Measurements from ENCODE around the gene MCM3. TPM values are rescaled to one million over a fixed set of nuclear protein-coding genes. Genes with fewer than 3 reads are reported as not detected.

MCM3 gene
- total RNA-seq, 2 experiments from 2014 or later = 291 to 293 TPM

GRCh38 chr6:52317841-52318581 is 33.5 kb upstream of the MCM3 start:
- ChIA-PET POLR2A (no interaction called here), CTCF (interaction anchor here (2.0 kb wide), 1 partner anchor 10 kb away, joined by 5 read pairs; no protein-coding TSS in a partner anchor)
- no peak for DNase-seq
- ATAC-seq = peak; percentile 90
- H3K27ac Mint-ChIP-seq = no peak overlapping the region
- TF ChIP-seq CTCF (IDR thresholded peaks at IDR 0.05) = no peak
- no peaks in the 10 kb centered on the region for H3K27me3 Mint-ChIP-seq
- no peak overlapping the region for H3K4me3 Mint-ChIP-seq
- H3K4me1 Mint-ChIP-seq (ENCODE audit: low read depth) = peaks cover 17% of the 10 kb centered on the region
- intact Hi-C loops (cut with micrococcal nuclease) = no loop called here
- no peaks in the 10 kb centered on the region for H3K36me3 Mint-ChIP-seq (ENCODE audit: low read depth)
- H3K9me3 Mint-ChIP-seq = no peaks in the 10 kb centered on the region

- Mint-ChIP-seq H3K27me3 (no peaks in the 10 kb centered on the region), H3K36me3 (ENCODE audit: low read depth) (no peaks in the 10 kb centered on the region), H3K4me3 (no peak overlapping the region), H3K9me3 (no peaks in the 10 kb centered on the region), H3K4me1 (ENCODE audit: low read depth) (peaks cover 18% of the 10 kb centered on the region), H3K27ac (no peak overlapping the region)
- no peak for ATAC-seq
- CTCF ChIA-PET = interaction anchor here (2.0 kb wide), 1 partner anchor 9 kb away, joined by 5 read pairs; no protein-coding TSS in a partner anchor
- POLR2A ChIA-PET = no interaction called here
- DNase-seq = no peak
- intact Hi-C loops (cut with micrococcal nuclease) = no loop called here
- TF ChIP-seq CTCF (IDR thresholded peaks at IDR 0.05) = no peak
Observed at GRCh38 chr6:52317211-52317610, 32.7 kb upstream of the MCM3 start.

- DNase-seq = no peak
- ATAC-seq = no peak
- H3K27me3 Mint-ChIP-seq = no peaks in the 10 kb centered on the region
- CTCF ChIA-PET = no interaction called here
- H3K9me3 Mint-ChIP-seq = no peaks in the 10 kb centered on the region
- H3K27ac Mint-ChIP-seq = no peak overlapping the region
- no peak for TF ChIP-seq CTCF (IDR thresholded peaks at IDR 0.05)
- POLR2A ChIA-PET = no interaction called here
- intact Hi-C loops (cut with micrococcal nuclease) = no loop called here
- H3K4me3 Mint-ChIP-seq = no peak overlapping the region
- peaks cover 19% of the 10 kb centered on the region for H3K4me1 Mint-ChIP-seq (ENCODE audit: low read depth)
- no peaks in the 10 kb centered on the region for H3K36me3 Mint-ChIP-seq (ENCODE audit: low read depth)
Observed at GRCh38 chr6:52314752-52315151, 30.2 kb upstream of the MCM3 start.

GRCh38 chr6:52312461-52312860 is 27.9 kb upstream of the MCM3 start:
- Mint-ChIP-seq H3K4me3 (no peak overlapping the region), H3K27me3 (no peaks in the 10 kb centered on the region), H3K4me1 (ENCODE audit: low read depth) (peaks cover 24% of the 10 kb centered on the region), H3K36me3 (ENCODE audit: low read depth) (no peaks in the 10 kb centered on the region), H3K27ac (no peak overlapping the region), H3K9me3 (no peaks in the 10 kb centered on the region)
- ChIA-PET POLR2A (interaction anchor here (1.3 kb wide), 1 partner anchor 50 kb away, joined by 5 read pairs; the partner anchor contains the start of gene PAQR8), CTCF (interaction anchor here (0.8 to 7.1 kb wide), 3 partner anchors 18 to 103 kb away, joined by 3 to 51 read pairs (median 4); partner anchors contain the start of gene MCM3)
- DNase-seq = no peak
- intact Hi-C loops (cut with micrococcal nuclease) = no loop called here
- no peak for TF ChIP-seq CTCF (IDR thresholded peaks at IDR 0.05)
- ATAC-seq = no peak

GRCh38 chr6:52310932-52311331 is 26.4 kb upstream of the MCM3 start:
- Mint-ChIP-seq H3K27me3 (no peaks in the 10 kb centered on the region), H3K4me1 (ENCODE audit: low read depth) (peaks cover 34% of the 10 kb centered on the region), H3K4me3 (no peak overlapping the region), H3K9me3 (no peaks in the 10 kb centered on the region), H3K36me3 (ENCODE audit: low read depth) (no peaks in the 10 kb centered on the region), H3K27ac (no peak overlapping the region)
- ChIA-PET POLR2A (interaction anchor here (0.6 to 1.4 kb wide), 3 partner anchors 23 to 52 kb away, joined by 3 to 5 read pairs (median 3); partner anchors contain the start of gene PAQR8), CTCF (interaction anchor here (1.0 to 7.1 kb wide), 4 partner anchors 18 to 52 kb away, joined by 4 to 51 read pairs (median 9); partner anchors contain the start of genes MCM3 and PAQR8)
- TF ChIP-seq CTCF (IDR thresholded peaks at IDR 0.05) = no peak
- no peak for DNase-seq
- intact Hi-C loops (cut with micrococcal nuclease) = no loop called here
- no peak for ATAC-seq

Measured in activated CD8-positive, alpha-beta T cell treated with anti-CD3 and anti-CD28 coated beads for 36 hours (primary cell).